ENCODE data around the gene GOLGA8N. TPM values are rescaled to one million over a fixed set of nuclear protein-coding genes. Genes with fewer than 3 reads are reported as not detected.
A peak's percentile ranks its signal among the peaks of the same experiment; 100 is the strongest.
"Not testable (repeated sequence)": the region's sequence is repeated elsewhere in the genome, so short reads cannot be mapped to it uniquely, and the experiment has no call there.

Gene GOLGA8N
- 1.9 and 2.2 TPM in 2 replicates for total RNA-seq (2013; cell fraction: nucleolus; rRNA removed)
- total RNA-seq (2014; rRNA removed) (0.17 and 0.71 TPM in 2 replicates), total RNA-seq (2014; rRNA removed; fragmentation: Illumina TruSeq; extraction: Trizol) (0.13 and 0.23 TPM in 2 replicates), total RNA-seq (2021) (0.27 and 0.33 TPM in 2 replicates), polyA plus RNA-seq (2011; rRNA removed) (0.23 and 0.36 TPM in 2 replicates), polyA plus RNA-seq (2014; fragmentation: Illumina TruSeq; extraction: Trizol) (0.13 and 0.44 TPM in 2 replicates), polyA plus RNA-seq (2014; fragmentation: Nextera tagmentation; extraction: Ambion mirVana) (under 1 TPM; 0.02 to 0.05 TPM), polyA plus RNA-seq (2014; rRNA removed) (0.13 and 0.22 TPM in 2 replicates), polyA plus RNA-seq (2016; fragmentation: Nextera tagmentation; extraction: Ambion mirVana) (under 1 TPM; 0.23 to 0.30 TPM), polyA minus RNA-seq (2011; rRNA and poly(A)+ RNA removed) (0.57 TPM in 1 of 2 replicates, not detected in the other), Bru-seq, nascent RNA (percentile 12 among the genes with signal in this experiment), BruChase-seq, experiment 1, labeled RNA remaining after a 6-hour chase (percentile 20 among the genes with signal in this experiment), BruChase-seq, experiment 2, labeled RNA remaining after a 2-hour chase (percentile 20 among the genes with signal in this experiment)
- 0.52 TPM for polyA plus RNA-seq (2011; ENCODE audit: low read depth)
- 0.12 and 0.20 TPM in 2 replicates for polyA plus RNA-seq (2011; cell fraction: cytosol; rRNA removed)
- polyA plus RNA-seq (2011; cell fraction: nucleus; rRNA removed): 1.0 and 2.8 TPM in 2 replicates
- 1.1 and 1.9 TPM in 2 replicates for polyA plus RNA-seq (2012)
- not detected in 2 replicates for polyA minus RNA-seq (2011; cell fraction: cytosol; rRNA and poly(A)+ RNA removed)
- polyA minus RNA-seq (2011; cell fraction: nucleus; rRNA and poly(A)+ RNA removed): 0.48 TPM in 2 replicates
- long read RNA-seq, experiment 1: 0 reads
- long read RNA-seq, experiment 2: 0 reads

GRCh38 chr15:32593151-32593550, at the start of gene GOLGA8N:
GOLGA8N (plus strand) TSS chr15:32593456.
- POLR2A ChIA-PET; H3K9ac ChIP-seq (ENCODE audit: control insufficient read depth, insufficient read depth, low read length); BruUV-seq (replicated peaks); ATAC-seq; H3K4me1 ChIP-seq (ENCODE audit: control insufficient read depth, insufficient read depth, low read length); H3K4me2 ChIP-seq (ENCODE audit: control insufficient read depth, insufficient read depth); H3K79me2 ChIP-seq (ENCODE audit: control insufficient read depth, insufficient read depth, low read length); H3K4me3 ChIP-seq; DNase-seq (ENCODE audit: low read depth, low spot score); intact Hi-C loops (cut with micrococcal nuclease; ENCODE audit: unreplicated experiment); in situ Hi-C loops (cut with MboI); RAD21 ChIA-PET (ENCODE audit: unreplicated experiment); CTCF ChIA-PET; H3K27me3 ChIP-seq (replicated peaks in 1 of 2; ENCODE audit: control insufficient read depth in 2 of 2, insufficient read depth in 2 of 2, low read length in 1 of 2); H2AFZ ChIP-seq (ENCODE audit: control insufficient read depth, low read depth, low read length); FAIRE-seq; SMC1A ChIA-PET (ENCODE audit: uncharacterized antibody, unreplicated experiment); H4K20me1 ChIP-seq (ENCODE audit: control insufficient read depth, insufficient read depth); H3K27ac ChIP-seq (ENCODE audit: control insufficient read depth, insufficient read depth); H3K9me3 ChIP-seq (replicated peaks; ENCODE audit: control insufficient read depth, insufficient read depth, low read length); H3K36me3 ChIP-seq (ENCODE audit: control insufficient read depth in 2 of 2, insufficient read depth in 2 of 2, low read length in 1 of 2): not testable (repeated sequence)
- no CpG with 5 or more reads among the region's 8 CpGs for WGBS (ENCODE audit: insufficient coverage, insufficient replicate concordance, low lambda C conversion rate, missing lambda C conversion rate)

- POLR2A ChIA-PET; H3K4me3 ChIP-seq; DNase-seq (ENCODE audit: low read depth, low spot score); H3K79me2 ChIP-seq (ENCODE audit: control insufficient read depth, insufficient read depth, low read length); H4K20me1 ChIP-seq (ENCODE audit: control insufficient read depth, insufficient read depth); RAD21 ChIA-PET (ENCODE audit: unreplicated experiment); H3K4me1 ChIP-seq (ENCODE audit: control insufficient read depth, insufficient read depth, low read length); BruUV-seq (replicated peaks); FAIRE-seq; H3K4me2 ChIP-seq (ENCODE audit: control insufficient read depth, insufficient read depth); ATAC-seq; intact Hi-C loops (cut with micrococcal nuclease; ENCODE audit: unreplicated experiment); CTCF ChIA-PET; in situ Hi-C loops (cut with MboI); H3K9me3 ChIP-seq (replicated peaks; ENCODE audit: control insufficient read depth, insufficient read depth, low read length); H3K27me3 ChIP-seq (replicated peaks in 1 of 2; ENCODE audit: control insufficient read depth in 2 of 2, insufficient read depth in 2 of 2, low read length in 1 of 2); H3K27ac ChIP-seq (ENCODE audit: control insufficient read depth, insufficient read depth); SMC1A ChIA-PET (ENCODE audit: uncharacterized antibody, unreplicated experiment); H3K36me3 ChIP-seq (ENCODE audit: control insufficient read depth in 2 of 2, insufficient read depth in 2 of 2, low read length in 1 of 2); H3K9ac ChIP-seq (ENCODE audit: control insufficient read depth, insufficient read depth, low read length); H2AFZ ChIP-seq (ENCODE audit: control insufficient read depth, low read depth, low read length): not testable (repeated sequence)
- WGBS (ENCODE audit: insufficient coverage, insufficient replicate concordance, low lambda C conversion rate, missing lambda C conversion rate): no CpG with 5 or more reads among the region's 1 CpG
Observed at GRCh38 chr15:32543456-32543855, 49.8 kb upstream of the GOLGA8N start.

GRCh38 chr15:32545129-32545528, 48.1 kb upstream of the GOLGA8N start:
- H3K4me1 ChIP-seq (ENCODE audit: control insufficient read depth, insufficient read depth, low read length); H3K27ac ChIP-seq (ENCODE audit: control insufficient read depth, insufficient read depth); ATAC-seq; H3K36me3 ChIP-seq (ENCODE audit: control insufficient read depth in 2 of 2, insufficient read depth in 2 of 2, low read length in 1 of 2); BruUV-seq (replicated peaks); FAIRE-seq; H3K9me3 ChIP-seq (replicated peaks; ENCODE audit: control insufficient read depth, insufficient read depth, low read length); SMC1A ChIA-PET (ENCODE audit: uncharacterized antibody, unreplicated experiment); H3K79me2 ChIP-seq (ENCODE audit: control insufficient read depth, insufficient read depth, low read length); H3K4me2 ChIP-seq (ENCODE audit: control insufficient read depth, insufficient read depth); CTCF ChIA-PET; POLR2A ChIA-PET; in situ Hi-C loops (cut with MboI); H4K20me1 ChIP-seq (ENCODE audit: control insufficient read depth, insufficient read depth); H3K27me3 ChIP-seq (replicated peaks in 1 of 2; ENCODE audit: control insufficient read depth in 2 of 2, insufficient read depth in 2 of 2, low read length in 1 of 2); H2AFZ ChIP-seq (ENCODE audit: control insufficient read depth, low read depth, low read length); DNase-seq (ENCODE audit: low read depth, low spot score); RAD21 ChIA-PET (ENCODE audit: unreplicated experiment); intact Hi-C loops (cut with micrococcal nuclease; ENCODE audit: unreplicated experiment); H3K4me3 ChIP-seq; H3K9ac ChIP-seq (ENCODE audit: control insufficient read depth, insufficient read depth, low read length): not testable (repeated sequence)
- WGBS (ENCODE audit: insufficient coverage, insufficient replicate concordance, low lambda C conversion rate, missing lambda C conversion rate): no CpG with 5 or more reads among the region's 9 CpGs

- H3K4me1 ChIP-seq (ENCODE audit: control insufficient read depth, insufficient read depth, low read length); BruUV-seq (replicated peaks); POLR2A ChIA-PET; H3K9me3 ChIP-seq (replicated peaks; ENCODE audit: control insufficient read depth, insufficient read depth, low read length); ATAC-seq; H3K27me3 ChIP-seq (replicated peaks in 1 of 2; ENCODE audit: control insufficient read depth in 2 of 2, insufficient read depth in 2 of 2, low read length in 1 of 2); H3K9ac ChIP-seq (ENCODE audit: control insufficient read depth, insufficient read depth, low read length); H3K4me3 ChIP-seq; H3K36me3 ChIP-seq (ENCODE audit: control insufficient read depth in 2 of 2, insufficient read depth in 2 of 2, low read length in 1 of 2); RAD21 ChIA-PET (ENCODE audit: unreplicated experiment); intact Hi-C loops (cut with micrococcal nuclease; ENCODE audit: unreplicated experiment); H2AFZ ChIP-seq (ENCODE audit: control insufficient read depth, low read depth, low read length); H3K79me2 ChIP-seq (ENCODE audit: control insufficient read depth, insufficient read depth, low read length); in situ Hi-C loops (cut with MboI); H3K4me2 ChIP-seq (ENCODE audit: control insufficient read depth, insufficient read depth); FAIRE-seq; H3K27ac ChIP-seq (ENCODE audit: control insufficient read depth, insufficient read depth); CTCF ChIA-PET; DNase-seq (ENCODE audit: low read depth, low spot score); SMC1A ChIA-PET (ENCODE audit: uncharacterized antibody, unreplicated experiment); H4K20me1 ChIP-seq (ENCODE audit: control insufficient read depth, insufficient read depth): not testable (repeated sequence)
Observed at GRCh38 chr15:32554587-32554986, 38.7 kb upstream of the GOLGA8N start.

Measured in GM12878 (cell line).